ENCODE data around the gene FTH1. TPM values are rescaled to one million over a fixed set of nuclear protein-coding genes. Genes with fewer than 3 reads are reported as not detected.
A peak's percentile ranks its signal among the peaks of the same experiment; 100 is the strongest.

Gene FTH1
- total and polyA plus RNA-seq, 2 donors (not counting 1 experiment from before 2014, with no cell fraction given): 2,219 to 2,789 TPM

GRCh38 chr11:61919705-61920631, 47.5 kb downstream of the FTH1 start:
- H3K79me2 ChIP-seq (ENCODE audit: control insufficient read depth, insufficient read depth, low read length): no peaks in the 10 kb centered on the region
- H3K27ac ChIP-seq (ENCODE audit: insufficient read depth, low read length): no peak overlapping the region
- H2AFZ ChIP-seq (ENCODE audit: low read length): no peak overlapping the region
- DNase-seq (ENCODE audit: low read depth in 2 of 2): no peak
- H3K4me1 ChIP-seq (ENCODE audit: control insufficient read depth, extremely low read depth, insufficient read depth, low read length): peaks cover 19% of the 10 kb centered on the region
- H3K36me3 ChIP-seq (ENCODE audit: control insufficient read depth, insufficient read depth, low read length): no peaks in the 10 kb centered on the region
- H3K9ac ChIP-seq (ENCODE audit: insufficient read depth, low read length): no peak overlapping the region
- H3K27me3 ChIP-seq (ENCODE audit: control insufficient read depth, insufficient read depth, low read length): peaks cover 8% of the 10 kb centered on the region
- H3K4me3 ChIP-seq (replicated peaks in 1 of 4; ENCODE audit: control extremely low read depth in 1 of 4, insufficient read depth in 1 of 4, low read depth in 3 of 4, low read length in 4 of 4): no peak overlapping the region
- no peak overlapping the region for H3K4me2 ChIP-seq (ENCODE audit: extremely low read depth, insufficient read depth, low read length)
- no peaks in the 10 kb centered on the region for H4K20me1 ChIP-seq (ENCODE audit: control insufficient read depth, extremely low read depth, insufficient read depth, low read length)
- no peaks in the 10 kb centered on the region for H3K9me3 ChIP-seq (ENCODE audit: control insufficient read depth, insufficient read depth, low read depth, low read length)
- TF ChIP-seq CTCF (conservative IDR thresholded peaks at IDR 0.05 in 1 of 2, IDR thresholded peaks at IDR 0.05 in 1 of 2; ENCODE audit: low read depth in 1 of 2, low read length in 2 of 2): no peak
- TF ChIP-seq EZH2 (IDR thresholded peaks at IDR 0.05; ENCODE audit: low read length, missing control alignments): no peak

GRCh38 chr11:61918938-61919704, 48.3 kb downstream of the FTH1 start:
- Histone ChIP-seq H3K79me2 (ENCODE audit: control insufficient read depth, insufficient read depth, low read length) (no peaks in the 10 kb centered on the region), H3K27ac (ENCODE audit: insufficient read depth, low read length) (no peak overlapping the region), H3K9ac (ENCODE audit: insufficient read depth, low read length) (no peak overlapping the region), H3K9me3 (ENCODE audit: control insufficient read depth, insufficient read depth, low read depth, low read length) (no peaks in the 10 kb centered on the region), H3K4me2 (ENCODE audit: extremely low read depth, insufficient read depth, low read length) (no peak overlapping the region), H3K4me3 (replicated peaks in 1 of 4; ENCODE audit: control extremely low read depth in 1 of 4, insufficient read depth in 1 of 4, low read depth in 3 of 4, low read length in 4 of 4) (no peak overlapping the region), H3K27me3 (ENCODE audit: control insufficient read depth, insufficient read depth, low read length) (peaks cover 8% of the 10 kb centered on the region), H2AFZ (ENCODE audit: low read length) (no peak overlapping the region), H3K4me1 (ENCODE audit: control insufficient read depth, extremely low read depth, insufficient read depth, low read length) (peaks cover 19% of the 10 kb centered on the region), H4K20me1 (ENCODE audit: control insufficient read depth, extremely low read depth, insufficient read depth, low read length) (no peaks in the 10 kb centered on the region), H3K36me3 (ENCODE audit: control insufficient read depth, insufficient read depth, low read length) (no peaks in the 10 kb centered on the region)
- TF ChIP-seq CTCF (conservative IDR thresholded peaks at IDR 0.05 in 1 of 2, IDR thresholded peaks at IDR 0.05 in 1 of 2; ENCODE audit: low read depth in 1 of 2, low read length in 2 of 2): no peak
- TF ChIP-seq EZH2 (IDR thresholded peaks at IDR 0.05; ENCODE audit: low read length, missing control alignments): no peak
- DNase-seq (ENCODE audit: low read depth in 2 of 2): peak in 1 of 2 donors; percentile 15

- Histone ChIP-seq H3K79me2 (ENCODE audit: control insufficient read depth, insufficient read depth, low read length) (no peaks in the 10 kb centered on the region), H3K27me3 (ENCODE audit: control insufficient read depth, insufficient read depth, low read length) (peaks cover 8% of the 10 kb centered on the region), H3K4me2 (ENCODE audit: extremely low read depth, insufficient read depth, low read length) (no peak overlapping the region), H3K4me3 (replicated peaks in 1 of 4; ENCODE audit: control extremely low read depth in 1 of 4, insufficient read depth in 1 of 4, low read depth in 3 of 4, low read length in 4 of 4) (peak overlapping the region in 1 of 4 experiments; percentile 69), H3K9me3 (ENCODE audit: control insufficient read depth, insufficient read depth, low read depth, low read length) (no peaks in the 10 kb centered on the region), H4K20me1 (ENCODE audit: control insufficient read depth, extremely low read depth, insufficient read depth, low read length) (no peaks in the 10 kb centered on the region), H3K9ac (ENCODE audit: insufficient read depth, low read length) (no peak overlapping the region), H3K27ac (ENCODE audit: insufficient read depth, low read length) (no peak overlapping the region), H3K4me1 (ENCODE audit: control insufficient read depth, extremely low read depth, insufficient read depth, low read length) (peaks cover 11% of the 10 kb centered on the region), H3K36me3 (ENCODE audit: control insufficient read depth, insufficient read depth, low read length) (no peaks in the 10 kb centered on the region), H2AFZ (ENCODE audit: low read length) (no peak overlapping the region)
- TF ChIP-seq EZH2 (IDR thresholded peaks at IDR 0.05; ENCODE audit: low read length, missing control alignments) (peak; percentile 16), CTCF (conservative IDR thresholded peaks at IDR 0.05 in 1 of 2, IDR thresholded peaks at IDR 0.05 in 1 of 2; ENCODE audit: low read depth in 1 of 2, low read length in 2 of 2) (no peak)
- DNase-seq (ENCODE audit: low read depth in 2 of 2): no peak
These were observed 49.0 kb downstream of the FTH1 start for GRCh38 chr11:61918251-61918937.

All from fibroblast of lung (primary cell).